HUDEP-2 (cell line): ENCODE data around the gene STK40.

Experiments used
- DNase-seq, 76 experiments: peaks; one replicate each; lab custom pipeline; 2025; ENCODE audit not compliant: unreplicated experiment in 76 of 76; lab: John Stamatoyannopoulos, UW

Gene STK40

GRCh38 chr1:36321119-36321951 is 64.4 kb downstream of the STK40 start:
- no peak for DNase-seq

GRCh38 chr1:36320767-36321118 is 65.0 kb downstream of the STK40 start:
- DNase-seq: no peak

- no peak for DNase-seq
Observed at GRCh38 chr1:36320291-36320761, 65.4 kb downstream of the STK40 start.

DNA sequence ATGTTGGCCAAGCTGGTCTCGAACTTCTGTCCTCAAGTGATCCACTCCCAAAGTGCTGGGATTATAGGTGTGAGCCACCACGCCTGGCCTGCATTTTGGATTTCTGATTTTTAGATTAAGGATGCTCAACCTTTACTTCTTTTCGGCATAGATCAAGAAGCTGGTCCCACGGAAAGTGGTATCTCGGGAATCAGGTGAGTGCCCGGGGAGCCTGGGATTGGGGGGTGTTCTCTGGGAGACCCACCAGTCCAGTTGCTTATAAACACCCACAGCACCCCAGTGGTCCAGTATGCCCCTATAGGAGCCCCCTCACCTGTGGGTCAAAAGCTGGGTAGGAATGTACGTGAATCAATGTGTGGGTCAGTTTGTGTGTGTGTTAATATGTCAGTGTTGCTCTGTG is 76.3 kb downstream of the STK40 start:
- DNase-seq: no peak

GRCh38 chr1:36307601-36308330 is 78.0 kb downstream of the STK40 start:
- DNase-seq: no peak

- DNase-seq: peak in 68 of 76 experiments; percentile 10 to 90 (median 71)
Observed at GRCh38 chr1:36306902-36307456, 78.7 kb downstream of the STK40 start.

- DNase-seq: peak in 1 of 76 experiments; percentile 7
Observed at GRCh38 chr1:36306210-36306901, 79.4 kb downstream of the STK40 start, which contains the start of gene SH3D21. SH3D21 (plus strand) TSS chr1:36306368; CDS start chr1:36306421, 53 bp downstream.

DNA sequence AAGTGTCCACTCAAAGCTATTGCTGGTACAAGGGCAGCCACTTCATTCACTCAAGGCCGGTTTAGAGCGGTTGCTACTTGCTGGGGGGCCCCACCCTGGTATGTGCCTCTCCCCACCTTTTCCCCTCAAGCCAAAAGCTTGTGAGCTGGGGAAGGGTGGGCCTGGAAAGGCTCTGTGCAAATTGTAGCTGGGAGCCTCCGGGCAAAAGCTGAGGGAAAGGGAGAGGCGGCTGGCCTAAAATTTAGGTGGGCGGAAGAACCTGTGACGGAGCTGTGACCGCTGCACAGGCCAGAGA is 79.9 kb downstream of the STK40 start:
- DNase-seq: no peak

DNA sequence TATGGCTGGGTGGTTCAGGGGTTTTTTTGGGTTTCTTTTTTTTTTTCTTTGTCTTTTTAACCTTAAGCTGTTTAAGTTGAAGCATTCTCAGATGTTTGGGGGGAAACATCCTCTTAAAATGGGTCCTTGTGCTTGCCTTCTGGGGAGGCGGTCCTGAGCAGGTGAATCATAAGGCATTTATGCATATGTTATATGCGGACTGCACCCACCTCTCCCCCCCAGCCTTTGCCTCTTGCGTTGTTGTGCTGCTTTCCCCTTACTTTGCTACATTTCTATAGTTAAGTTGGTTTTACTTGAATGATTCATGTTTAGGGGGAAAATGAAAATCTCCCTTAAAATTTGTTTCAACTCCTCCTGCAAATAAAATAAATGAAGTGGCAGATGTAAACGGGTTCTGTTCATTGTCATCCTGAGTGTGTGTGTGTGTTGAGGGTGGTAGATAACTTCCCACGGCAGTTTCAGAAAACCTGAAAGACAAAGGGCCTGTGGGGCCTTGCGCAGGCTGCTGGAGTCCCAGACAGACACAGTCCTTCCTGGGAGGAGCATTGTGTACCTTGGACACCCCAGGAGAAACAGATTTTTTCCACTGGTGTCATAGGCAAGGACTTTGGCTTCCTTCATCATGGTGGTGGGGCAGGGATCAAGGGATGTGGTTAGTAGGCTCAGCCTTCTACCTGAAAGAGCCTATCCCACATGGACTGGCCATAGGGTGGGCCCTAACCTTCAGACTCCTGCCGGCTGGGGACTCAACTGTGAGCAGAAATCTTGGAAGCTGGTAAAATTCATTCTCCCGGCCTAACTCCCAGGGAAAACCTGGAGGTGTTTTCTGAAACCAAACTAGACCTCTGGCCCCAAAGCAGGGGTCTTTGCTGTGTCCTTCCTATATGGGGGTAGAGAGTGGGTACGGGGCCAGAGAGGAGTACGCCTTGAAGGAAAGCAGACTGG is 80.5 kb downstream of the STK40 start:
- DNase-seq: no peak

DNA sequence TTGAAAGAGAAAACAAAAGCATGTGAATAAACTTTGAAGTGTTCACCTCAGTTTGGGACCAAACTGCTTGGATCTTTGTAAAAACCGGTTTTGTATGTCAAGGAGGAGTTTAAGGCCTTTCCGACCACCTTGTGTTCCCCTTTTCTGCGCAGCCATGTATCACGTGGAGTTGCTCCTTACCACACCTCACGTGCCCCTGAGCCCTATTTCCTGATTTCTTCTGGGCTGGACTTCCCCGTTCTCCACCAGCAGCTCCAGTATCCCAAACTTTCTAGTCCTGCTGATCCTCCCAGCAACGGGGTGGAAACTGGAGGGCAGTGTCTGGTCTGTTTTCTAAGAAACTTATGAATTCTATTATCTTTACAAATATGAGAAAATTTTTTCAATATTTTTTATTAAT is 81.2 kb downstream of the STK40 start:
- DNase-seq: no peak

DNA sequence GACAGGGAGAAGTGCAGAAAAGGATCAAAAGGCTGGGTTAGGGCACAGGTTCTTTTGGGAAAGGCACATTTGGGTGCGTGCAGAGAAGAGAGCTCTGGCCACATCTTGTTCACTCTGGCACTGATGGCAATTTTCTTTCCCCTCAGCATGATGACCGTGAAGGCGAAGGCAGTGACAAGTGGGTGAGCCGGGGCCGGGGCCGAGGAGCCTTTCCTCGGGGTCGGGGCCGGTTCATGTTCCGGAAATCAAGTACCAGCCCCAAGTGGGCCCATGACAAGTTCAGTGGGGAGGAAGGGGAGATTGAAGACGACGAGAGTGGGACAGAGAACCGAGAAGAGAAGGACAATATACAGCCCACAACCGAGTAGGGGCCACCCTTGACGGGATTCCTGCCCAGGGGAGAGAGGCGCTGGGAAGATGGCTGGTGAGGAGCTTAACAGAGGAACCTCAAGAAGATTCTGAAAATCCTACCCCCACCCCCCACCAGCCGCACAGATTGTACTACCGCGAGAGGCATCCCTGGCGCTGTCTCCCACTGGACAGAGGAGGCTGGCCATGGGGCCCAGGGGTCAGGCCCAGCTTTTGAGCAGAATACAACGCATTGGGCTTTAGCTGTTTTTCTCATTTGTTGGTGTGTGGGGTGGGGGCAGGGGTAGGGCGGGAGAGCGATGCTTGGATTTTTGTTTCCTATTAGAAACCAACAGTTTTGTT is 81.9 kb downstream of the STK40 start:
- DNase-seq: no peak

DNA sequence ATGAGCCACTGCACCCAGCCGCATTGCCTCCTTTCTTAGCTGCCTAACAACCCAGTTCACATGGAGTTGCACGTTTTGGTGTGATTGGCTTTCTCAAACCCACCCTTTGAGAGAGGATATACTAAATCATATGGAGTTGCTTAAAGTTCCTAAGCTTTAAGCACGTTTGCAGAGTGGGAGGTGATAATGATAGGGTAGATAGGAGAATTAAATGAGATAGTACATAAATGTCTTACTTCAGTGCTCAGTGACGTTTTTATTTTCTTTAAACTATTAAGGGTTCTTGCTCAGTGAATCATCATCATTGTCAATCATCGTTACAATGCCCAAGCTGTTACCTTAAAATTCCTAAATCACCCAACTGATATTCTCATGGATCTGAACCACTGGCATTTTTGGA is 82.5 kb downstream of the STK40 start:
- no peak for DNase-seq

GRCh38 chr1:36301220-36301619 is 84.5 kb downstream of the STK40 start:
- no peak for DNase-seq

- DNase-seq: no peak
Observed at GRCh38 chr1:36300526-36300925, 85.2 kb downstream of the STK40 start.

DNA sequence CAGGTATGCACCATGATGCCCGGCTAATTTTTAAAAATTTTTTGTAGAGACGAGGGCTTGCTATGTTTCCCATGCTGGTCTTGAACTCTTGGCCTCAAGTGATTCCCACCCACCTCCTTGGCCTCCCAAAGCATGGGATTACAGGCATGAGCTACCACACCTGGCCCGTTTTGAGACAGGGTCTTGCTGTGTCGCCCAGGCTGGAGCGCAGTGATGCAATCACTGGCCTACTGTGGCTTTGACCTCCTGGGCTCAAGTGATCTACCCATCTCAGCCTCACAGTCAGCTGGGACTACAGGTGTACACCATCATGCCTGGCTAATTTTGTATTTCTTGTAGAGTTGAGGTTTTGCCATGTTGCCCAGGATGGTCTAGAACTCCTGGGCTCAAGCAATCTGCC is 87.1 kb downstream of the STK40 start:
- DNase-seq: no peak

- no peak for DNase-seq
Observed at GRCh38 chr1:36297062-36297461, 88.7 kb downstream of the STK40 start.

GRCh38 chr1:36295390-36295789 is 90.3 kb downstream of the STK40 start:
- DNase-seq: no peak
